Mucosa of rectum (tissue), 2 donors: ENCODE measurements around the gene BEX3.

Experiments used
- H3K27ac ChIP-seq, 2 donors: one replicate each; pipeline ENCODE4 v1.7.0; 2013; ENCODE audit warnings: inconsistent platforms in 2 of 2, low read depth in 2 of 2, low read length in 2 of 2
- H3K27me3 ChIP-seq, 2 donors: one replicate each; pipeline ENCODE4 v1.7.0; 2013; ENCODE audit warnings: low read length in 2 of 2; ENCODE audit not compliant: control insufficient read depth in 2 of 2, insufficient read depth in 2 of 2
- H3K36me3 ChIP-seq, 2 donors: one replicate each; pipeline ENCODE4 v1.7.0; 2013; ENCODE audit warnings: low read length in 2 of 2; ENCODE audit not compliant: control insufficient read depth in 2 of 2, insufficient read depth in 2 of 2
- H3K4me1 ChIP-seq, 2 donors: one replicate each; pipeline ENCODE4 v1.7.0; 2013; ENCODE audit warnings: low read length in 2 of 2, mild to moderate bottlenecking in 1 of 2; ENCODE audit not compliant: control insufficient read depth in 2 of 2, insufficient read depth in 2 of 2
- H3K4me3 ChIP-seq, 2 donors: one replicate each; pipeline ENCODE4 v1.7.0; 2013; ENCODE audit warnings: low read length in 2 of 2
- H3K9ac ChIP-seq, 2 donors: one replicate each; pipeline ENCODE4 v1.7.0; 2013; ENCODE audit warnings: low read length in 2 of 2, low read depth in 1 of 2, mild to moderate bottlenecking in 1 of 2
- H3K9me3 ChIP-seq, 2 donors: one replicate each; pipeline ENCODE4 v1.7.0; 2013; ENCODE audit warnings: low read length in 2 of 2; ENCODE audit not compliant: control insufficient read depth in 2 of 2
- donor health status: healthy.
- donor health status: Normal muscosa, but diverticular disease.

Gene BEX3

DNA sequence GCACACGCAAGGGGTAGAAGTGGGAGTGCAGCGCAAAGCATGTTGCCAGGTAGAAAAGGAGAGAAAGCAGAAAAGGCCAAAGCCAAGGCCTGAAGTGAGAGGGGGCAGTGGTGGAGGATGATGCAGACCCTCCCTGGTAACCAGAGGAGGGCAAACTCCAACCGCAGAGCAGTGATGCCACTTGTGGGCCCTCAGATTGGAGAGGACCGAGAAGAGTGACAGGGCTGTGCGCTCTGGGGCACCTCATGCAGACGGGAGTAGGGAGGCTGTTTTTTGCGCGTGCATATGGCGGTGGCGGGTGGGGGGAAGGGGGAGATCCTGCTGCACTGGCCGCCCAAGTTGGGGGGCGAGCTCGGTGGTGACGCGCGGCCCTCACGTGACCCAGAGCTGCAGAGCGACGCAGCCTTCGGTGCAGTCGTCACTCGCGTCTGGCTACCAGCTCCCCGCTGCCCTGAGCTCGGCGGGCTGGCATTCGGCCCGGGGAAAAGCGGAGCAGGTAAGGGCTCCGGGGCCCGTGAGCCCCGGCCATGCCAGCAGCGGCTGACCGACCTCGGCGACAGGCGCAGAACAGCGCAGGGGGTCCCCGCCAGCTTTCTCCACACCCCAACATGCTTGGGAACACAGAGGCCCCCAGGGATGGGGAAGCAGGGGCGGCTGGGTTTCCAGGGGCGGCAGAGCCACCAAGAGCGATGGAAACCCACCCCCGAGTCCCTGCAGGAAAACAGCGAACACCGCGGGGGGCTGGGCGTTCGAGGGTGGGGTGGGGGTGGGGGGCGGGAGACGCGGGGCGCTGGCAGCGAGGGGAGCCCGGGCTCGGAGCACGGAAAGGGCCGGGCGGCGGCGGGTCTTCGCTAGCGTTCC is at the start of gene BEX3:
Gene BEX3 (plus strand): TSS at position 421 of the 861 bp plus-strand sequence. CDS start 984 bp downstream, outside the sequence.
- H3K9me3 ChIP-seq: no peaks in the 10 kb centered on the region
- H3K9ac ChIP-seq: peak within 1 kb of the TSS; percentile 47 to 62
- peak within 1 kb of the TSS; percentile 57 to 63 for H3K4me3 ChIP-seq
- H3K27me3 ChIP-seq: no peaks in the 10 kb centered on the region
- H3K4me1 ChIP-seq: no peaks in the 10 kb centered on the region
- H3K36me3 ChIP-seq: no peaks in the 10 kb centered on the region
- H3K27ac ChIP-seq: peak within 1 kb of the TSS; percentile 20 to 61

DNA sequence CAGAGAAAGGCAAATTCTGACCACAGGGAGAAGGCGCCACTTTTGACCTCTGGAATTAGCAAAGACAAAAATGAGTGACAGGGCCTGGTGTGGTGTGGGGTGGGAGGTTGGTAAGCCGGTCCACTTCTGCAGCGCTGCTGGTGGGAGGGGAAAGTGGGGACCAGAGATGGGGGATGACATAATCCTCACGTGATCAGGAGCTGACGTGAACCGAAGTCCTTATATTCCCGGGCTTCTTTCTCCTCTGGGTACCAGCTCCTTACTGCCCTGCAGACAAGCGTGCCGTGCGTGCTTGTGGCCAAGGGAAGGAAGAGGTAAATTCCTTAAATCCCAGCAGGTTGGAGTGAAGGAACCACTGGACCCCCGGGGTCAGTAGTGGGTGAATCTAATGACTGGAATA is 46.3 kb upstream of the BEX3 start, which contains the start of gene TCEAL7:
Gene TCEAL7 (plus strand): TSS at position 249 of the 400 bp plus-strand sequence. CDS start 1,165 bp downstream, outside the sequence.
- Histone ChIP-seq H3K9me3 (no peaks in the 10 kb centered on the region), H3K9ac (peak within 1 kb of the TSS in 1 of 2 donors; percentile 20), H3K27me3 (peaks cover 0 to 11% of the 10 kb centered on the region in 2 donors), H3K4me1 (no peaks in the 10 kb centered on the region), H3K4me3 (peak within 1 kb of the TSS; percentile 5 to 50), H3K27ac (no peak within 1 kb of the TSS), H3K36me3 (no peaks in the 10 kb centered on the region)

DNA sequence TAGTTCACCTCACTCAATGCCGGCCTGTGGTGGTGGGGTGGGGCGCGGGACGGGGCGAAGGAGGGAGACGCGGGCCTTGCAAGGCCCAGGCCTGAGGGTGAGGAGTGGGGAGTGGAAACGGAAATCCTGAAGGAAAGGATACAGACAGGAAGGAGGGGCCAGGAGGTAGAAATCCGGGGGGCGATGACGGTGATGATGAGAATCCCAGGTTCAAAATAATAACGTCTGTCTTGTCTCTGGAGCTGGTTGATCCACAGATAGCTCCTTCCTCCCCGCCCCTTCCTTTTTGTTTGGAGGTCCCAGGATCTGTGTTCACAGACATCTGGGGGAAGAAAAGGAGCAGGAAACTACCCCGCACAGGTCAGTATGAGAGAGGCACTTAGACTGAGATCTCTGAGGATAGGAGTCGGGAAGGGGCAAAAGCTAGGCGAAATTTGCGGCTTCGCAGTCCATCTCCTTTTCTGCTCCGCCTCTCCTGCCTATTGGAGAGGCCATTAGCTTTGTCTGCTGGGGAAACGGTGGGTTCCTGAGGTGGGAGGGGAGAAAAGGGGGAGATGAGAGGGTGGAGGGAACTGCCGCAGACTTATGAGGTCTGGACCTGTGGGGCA is 45.6 kb upstream of the BEX3 start:
- Histone ChIP-seq H3K9ac (no peak overlapping the region), H3K27ac (no peak overlapping the region), H3K4me1 (no peaks in the 10 kb centered on the region), H3K36me3 (no peaks in the 10 kb centered on the region), H3K9me3 (no peaks in the 10 kb centered on the region), H3K27me3 (peaks cover 0 to 11% of the 10 kb centered on the region in 2 donors), H3K4me3 (peak overlapping the region in 1 of 2 donors; percentile 33)

DNA sequence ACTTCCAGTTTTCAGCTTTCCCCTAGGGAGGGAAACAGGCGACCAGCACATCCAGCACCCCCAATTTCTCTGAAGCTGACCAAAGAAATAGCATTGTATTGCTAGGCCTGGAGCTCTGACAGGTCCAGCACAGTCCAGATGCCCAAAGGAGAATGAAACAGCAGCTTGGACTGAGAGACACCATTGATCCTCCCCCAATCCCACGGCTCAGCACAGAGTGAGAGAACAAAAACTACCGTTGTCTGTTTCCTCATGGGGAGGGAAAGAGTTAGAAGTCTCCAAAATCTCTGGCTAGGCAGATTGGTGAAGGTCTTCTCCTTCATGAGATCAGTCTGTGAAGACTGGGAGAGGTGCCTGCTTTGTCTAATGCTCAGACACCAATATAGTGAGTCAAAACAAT is 37.7 kb upstream of the BEX3 start:
- no peaks in the 10 kb centered on the region for H3K4me1 ChIP-seq
- H3K4me3 ChIP-seq: no peak overlapping the region
- no peak overlapping the region for H3K27ac ChIP-seq
- no peaks in the 10 kb centered on the region for H3K36me3 ChIP-seq
- peaks cover 4 to 9% of the 10 kb centered on the region in 2 donors for H3K27me3 ChIP-seq
- H3K9ac ChIP-seq: no peak overlapping the region
- no peaks in the 10 kb centered on the region for H3K9me3 ChIP-seq

DNA sequence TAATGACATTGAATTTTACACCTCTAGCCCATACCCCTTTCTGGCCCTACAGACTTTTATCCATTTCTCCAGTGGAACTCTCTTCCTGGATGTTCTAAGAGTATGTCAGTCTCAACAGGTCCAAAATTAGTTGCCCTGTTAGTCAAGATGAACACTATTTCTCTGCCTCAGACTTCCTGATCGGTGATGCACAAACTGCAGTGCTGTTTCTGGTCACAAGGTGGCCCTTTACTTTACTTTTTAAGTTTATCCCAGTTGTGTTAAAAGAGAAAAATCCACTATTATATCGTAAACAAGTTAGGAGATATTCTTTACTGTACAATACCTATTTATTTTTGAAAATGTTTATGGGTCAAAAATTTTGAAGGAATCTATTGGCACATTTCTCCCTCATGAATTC is 33.2 kb upstream of the BEX3 start:
- Histone ChIP-seq H3K4me3 (no peak overlapping the region), H3K9ac (no peak overlapping the region), H3K4me1 (no peaks in the 10 kb centered on the region), H3K27me3 (peaks cover 3 to 4% of the 10 kb centered on the region in 2 donors), H3K9me3 (no peaks in the 10 kb centered on the region), H3K27ac (no peak overlapping the region), H3K36me3 (no peaks in the 10 kb centered on the region)

DNA sequence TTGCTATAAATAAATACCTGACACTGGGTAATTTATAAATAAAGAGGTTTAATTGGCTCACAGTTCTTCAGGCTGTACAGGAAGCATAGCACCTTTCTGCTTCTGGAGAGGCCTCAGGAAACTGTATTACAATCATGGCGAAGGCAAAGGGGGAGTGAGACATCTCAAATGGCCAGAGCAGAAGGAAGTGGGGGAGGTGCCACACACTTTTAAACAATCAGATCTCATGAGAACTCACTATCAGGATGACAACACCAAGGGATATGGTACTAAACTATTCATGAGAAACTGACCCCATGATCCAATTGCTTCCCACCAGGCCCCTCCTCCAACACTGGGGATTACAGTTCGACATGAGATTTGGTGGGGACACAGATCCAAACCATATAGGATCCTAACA is 31.7 kb upstream of the BEX3 start:
- Histone ChIP-seq H3K9ac (no peak overlapping the region), H3K27ac (no peak overlapping the region), H3K4me3 (no peak overlapping the region), H3K36me3 (no peaks in the 10 kb centered on the region), H3K4me1 (no peaks in the 10 kb centered on the region), H3K9me3 (no peaks in the 10 kb centered on the region), H3K27me3 (peaks cover 4 to 5% of the 10 kb centered on the region in 2 donors)

DNA sequence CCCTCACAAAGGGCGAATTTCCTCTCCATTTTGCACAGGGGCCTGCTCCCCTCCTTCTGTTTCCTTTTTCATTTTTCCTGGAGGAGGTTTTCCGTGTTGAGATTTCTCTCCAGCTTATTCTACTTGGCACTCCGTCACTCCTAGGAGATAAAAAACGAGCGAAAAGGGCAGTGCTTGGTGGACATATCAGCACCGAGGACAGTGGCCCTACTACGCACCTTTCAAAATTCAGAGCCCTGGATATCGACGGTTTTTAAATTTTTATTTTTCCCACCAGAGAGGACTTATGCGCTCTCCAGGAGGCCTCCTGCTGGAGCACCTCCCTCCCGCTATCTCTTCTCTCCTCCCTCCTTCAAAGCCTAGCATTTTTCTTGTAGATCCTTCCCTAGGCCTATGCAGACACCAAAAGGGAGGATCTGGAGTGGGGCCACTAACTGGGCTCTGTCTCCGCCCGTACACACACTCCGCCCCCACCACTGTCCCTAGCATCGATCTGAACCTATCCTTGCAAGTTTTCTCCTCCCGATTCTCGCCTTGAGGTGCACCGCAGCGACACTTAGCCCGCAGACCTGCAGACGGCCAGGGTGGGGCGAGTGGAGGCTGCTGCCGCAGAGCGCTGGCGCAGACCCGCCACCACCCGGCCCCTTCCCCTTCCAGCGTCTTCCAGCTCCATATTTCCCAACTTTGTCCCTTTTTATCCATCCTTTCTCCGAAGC is 28.5 kb upstream of the BEX3 start:
- no peaks in the 10 kb centered on the region for H3K9me3 ChIP-seq
- H3K4me1 ChIP-seq: no peaks in the 10 kb centered on the region
- no peaks in the 10 kb centered on the region for H3K36me3 ChIP-seq
- no peak overlapping the region for H3K4me3 ChIP-seq
- peaks cover 2 to 3% of the 10 kb centered on the region in 2 donors for H3K27me3 ChIP-seq
- no peak overlapping the region for H3K9ac ChIP-seq
- H3K27ac ChIP-seq: no peak overlapping the region

DNA sequence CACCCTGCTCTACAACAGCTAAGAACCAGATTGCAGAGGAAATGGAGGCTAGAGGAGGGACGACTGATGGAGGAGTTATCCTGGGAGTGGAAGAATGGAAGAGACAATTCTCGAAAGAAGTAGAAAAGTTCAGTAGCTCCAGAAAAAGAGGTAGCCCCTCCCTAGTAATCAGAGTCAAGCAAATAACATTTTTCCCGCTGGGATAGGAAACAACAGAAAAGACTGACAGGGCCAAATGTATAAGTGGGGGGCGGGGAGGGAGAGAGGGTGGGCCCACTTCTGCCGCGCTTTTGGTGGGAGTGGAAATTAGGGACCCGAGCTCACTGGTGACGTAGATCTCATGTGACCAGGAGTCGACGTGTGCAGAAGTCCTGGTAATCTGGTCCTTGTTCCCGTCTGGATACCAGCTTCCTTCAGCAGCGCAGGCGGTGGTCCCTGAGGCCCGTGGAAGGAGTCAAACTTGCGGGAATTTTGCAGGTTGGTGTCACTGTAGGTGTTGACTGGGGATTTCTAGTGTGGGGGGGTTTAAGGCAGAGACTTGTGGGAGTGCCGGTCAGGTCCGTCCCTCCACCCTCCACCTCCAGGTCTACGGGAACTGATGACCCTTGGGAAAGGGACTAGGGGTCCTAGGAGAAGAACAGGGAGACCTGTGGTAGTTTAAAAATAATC is 20.1 kb upstream of the BEX3 start, which contains the start of gene TCEAL9:
Gene TCEAL9 (plus strand): TSS at position 377 of the 669 bp plus-strand sequence. CDS start 1,179 bp downstream, outside the sequence.
- H3K9ac ChIP-seq: peak within 1 kb of the TSS; percentile 90 to 92
- peaks cover 0 to 3% of the 10 kb centered on the region in 2 donors for H3K4me1 ChIP-seq
- H3K27me3 ChIP-seq: peaks cover 0 to 3% of the 10 kb centered on the region in 2 donors
- peak within 1 kb of the TSS; percentile 81 to 86 for H3K4me3 ChIP-seq
- H3K9me3 ChIP-seq: no peaks in the 10 kb centered on the region
- peak within 1 kb of the TSS; percentile 83 to 88 for H3K27ac ChIP-seq
- H3K36me3 ChIP-seq: no peaks in the 10 kb centered on the region

DNA sequence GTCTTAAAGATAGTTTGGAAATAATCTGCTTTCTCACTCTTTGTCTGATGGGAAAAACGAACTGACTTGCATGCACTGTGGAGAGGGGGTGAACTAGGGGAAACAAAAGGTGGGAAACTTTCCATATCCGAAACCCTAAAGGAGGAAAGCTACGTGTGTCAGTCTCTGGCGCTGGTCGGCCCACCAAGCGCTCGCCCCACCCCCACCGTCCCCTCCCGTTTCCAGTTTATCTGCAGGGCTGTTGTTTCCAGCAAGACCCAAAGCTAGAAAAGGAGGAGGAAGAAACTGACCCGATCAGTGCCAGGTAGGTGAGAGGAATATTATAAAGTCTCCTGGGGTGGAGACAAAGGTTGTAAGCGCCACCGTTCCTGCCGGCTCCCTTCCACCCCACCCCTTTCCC is 19.5 kb upstream of the BEX3 start:
- Histone ChIP-seq H3K27me3 (peaks cover 0 to 3% of the 10 kb centered on the region in 2 donors), H3K4me1 (peaks cover 0 to 3% of the 10 kb centered on the region in 2 donors), H3K27ac (peak overlapping the region; percentile 83 to 88), H3K9ac (peak overlapping the region; percentile 90 to 92), H3K36me3 (no peaks in the 10 kb centered on the region), H3K4me3 (peak overlapping the region; percentile 81 to 86), H3K9me3 (no peaks in the 10 kb centered on the region)
